Transverse colon (tissue), 4 donors: ENCODE measurements around the gene TNFRSF17. TPM values are rescaled to one million over a fixed set of nuclear protein-coding genes. Genes with fewer than 3 reads are reported as not detected.
"Not testable (repeated sequence)": the region's sequence is repeated elsewhere in the genome, so short reads cannot be mapped to it uniquely, and the experiment has no call there.

Experiments
- DNase-seq: peaks from one replicate; pipeline ENCODE4 v3.0.0-alpha.2; 2019
- H3K27ac ChIP-seq, 4 donors: fragments of 200-600 bp; sonication (generic); 2 replicates each; pipeline ENCODE4 v1.5.1; 2016 to 2018; ENCODE audit warnings: inconsistent platforms in 4 of 4
- H3K27me3 ChIP-seq: fragments of 200-600 bp; sonication (generic); 2 replicates; pipeline ENCODE4 v1.5.1; 2017; ENCODE audit warnings: inconsistent platforms
- H3K36me3 ChIP-seq, 4 donors: fragments of 200-600 bp; sonication (generic); 2 replicates each; pipeline ENCODE4 v1.5.1; 2017 to 2019; ENCODE audit warnings: inconsistent platforms in 4 of 4
- H3K4me1 ChIP-seq, 4 donors: fragments of 200-600 bp; sonication (generic); 2 replicates each; pipeline ENCODE4 v1.5.1; 2017 to 2020; ENCODE audit warnings: inconsistent platforms in 4 of 4
- H3K4me3 ChIP-seq, 4 donors: fragments of 200-600 bp; sonication (generic); 1 replicate in 1 of 4; 2 replicates in 3 of 4; pipeline versions ENCODE4 v1.5.1 to v1.6.1; 2017 to 2019; ENCODE audit warnings: inconsistent platforms in 4 of 4
- H3K9me3 ChIP-seq, 2 donors: fragments of 200-600 bp; sonication (generic); 2 replicates each; pipeline ENCODE4 v1.5.1; 2017 to 2019; ENCODE audit warnings: inconsistent platforms in 2 of 2
- EP300 ChIP-seq: sonication (generic); formaldehyde crosslinking; IDR thresholded peaks from one replicate; pipeline ENCODE4 v1.6.1; 2017; ENCODE audit warnings: antibody characterized with exemption, low read depth
- POLR2A ChIP-seq: fragments of 450-650 bp; IDR thresholded peaks from one replicate; pipeline ENCODE4 v1.6.1; 2016; ENCODE audit warnings: antibody characterized with exemption, mild to moderate bottlenecking, moderate library complexity
- POLR2AphosphoS5 ChIP-seq, 3 donors: sonication (generic); formaldehyde crosslinking; IDR thresholded peaks; one replicate each; pipeline ENCODE4 v1.6.1; 2016; ENCODE audit warnings: antibody characterized with exemption in 3 of 3
- WGBS, 2 donors: methylation state at CpG; one replicate each; pipeline ENCODE4 v1.1.5; 2018; ENCODE audit warnings: low coverage in 1 of 2; 5-methylcytosine and 5-hydroxymethylcytosine counted together
- in situ Hi-C, 4 donors: fragments of 200-750 bp; cut with MboI; loops; one replicate each; pipeline versions ENCODE4 v1.15.0 to v1.15.1; 2017; ENCODE audit warnings: low sequenced_read_pairs in 3 of 4, low pct_ligation_motif_present in 1 of 4, low pct_unique_long_range_greater_than_20kb in 1 of 4
- intact Hi-C: fragments of 100-400 bp; cut with DNase I; formaldehyde crosslinking; loops from one replicate; pipeline ENCODE4 v1.15.1; 2023; ENCODE audit warnings: low total_unique reads
- total RNA-seq, 4 donors: library from RNA; depleted of rRNA; stranded (reverse); fragments of >200 nt; gene quantifications; one replicate each; pipeline ENCODE4 v1.1.0, GENCODE V29; 2016
- TF ChIP-seq, protein P1 (sequence below), 5 experiments: fragments of 200-600 bp in 3 of 5; fragments of 450-650 bp in 2 of 5; sonication (generic) in 3 of 5; IDR thresholded peaks; 1 replicate in 2 of 5; 2 replicates in 3 of 5; pipeline ENCODE4 v1.5.1; 2016 to 2017; ENCODE audit warnings: antibody characterized with exemption in 5 of 5, inconsistent platforms in 3 of 5, mild to moderate bottlenecking in 2 of 5, moderate library complexity in 1 of 5

TNFRSF17 gene
- total RNA-seq, 4 donors from 2014 or later: 1.2 to 6.0 TPM; not detected in 2

- in situ Hi-C loops (loop anchor here in 3 of 4 donors (10.0 to 25.0 kb wide), 2 partner anchors 91 to 99 kb away; no protein-coding TSS in a partner anchor), intact Hi-C loops (loop anchor here (10.0 kb wide), 1 partner anchor 569 kb away; no protein-coding TSS in a partner anchor)
- Histone ChIP-seq H3K27ac (peak overlapping the region in 1 of 4 donors; percentile 8), H3K36me3 (no peaks in the 10 kb centered on the region), H3K27me3 (no peaks in the 10 kb centered on the region), H3K9me3 (no peaks in the 10 kb centered on the region), H3K4me1 (no peaks in the 10 kb centered on the region), H3K4me3 (no peak overlapping the region)
- TF ChIP-seq POLR2A: no peak
- TF ChIP-seq POLR2AphosphoS5 (IDR thresholded peaks at IDR 0.05): no peak
- no peak for TF ChIP-seq EP300
- TF ChIP-seq, protein P1, sequence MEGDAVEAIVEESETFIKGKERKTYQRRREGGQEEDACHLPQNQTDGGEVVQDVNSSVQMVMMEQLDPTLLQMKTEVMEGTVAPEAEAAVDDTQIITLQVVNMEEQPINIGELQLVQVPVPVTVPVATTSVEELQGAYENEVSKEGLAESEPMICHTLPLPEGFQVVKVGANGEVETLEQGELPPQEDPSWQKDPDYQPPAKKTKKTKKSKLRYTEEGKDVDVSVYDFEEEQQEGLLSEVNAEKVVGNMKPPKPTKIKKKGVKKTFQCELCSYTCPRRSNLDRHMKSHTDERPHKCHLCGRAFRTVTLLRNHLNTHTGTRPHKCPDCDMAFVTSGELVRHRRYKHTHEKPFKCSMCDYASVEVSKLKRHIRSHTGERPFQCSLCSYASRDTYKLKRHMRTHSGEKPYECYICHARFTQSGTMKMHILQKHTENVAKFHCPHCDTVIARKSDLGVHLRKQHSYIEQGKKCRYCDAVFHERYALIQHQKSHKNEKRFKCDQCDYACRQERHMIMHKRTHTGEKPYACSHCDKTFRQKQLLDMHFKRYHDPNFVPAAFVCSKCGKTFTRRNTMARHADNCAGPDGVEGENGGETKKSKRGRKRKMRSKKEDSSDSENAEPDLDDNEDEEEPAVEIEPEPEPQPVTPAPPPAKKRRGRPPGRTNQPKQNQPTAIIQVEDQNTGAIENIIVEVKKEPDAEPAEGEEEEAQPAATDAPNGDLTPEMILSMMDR (IDR thresholded peaks at IDR 0.05): no peak
- DNase-seq: no peak
- WGBS, 2 donors: 60 to 89% methylated on average over 1 to 6 of the region's 6 CpGs
Observed at GRCh38 chr16:11963706-11964105, 1.3 kb upstream of the TNFRSF17 start.

DNA sequence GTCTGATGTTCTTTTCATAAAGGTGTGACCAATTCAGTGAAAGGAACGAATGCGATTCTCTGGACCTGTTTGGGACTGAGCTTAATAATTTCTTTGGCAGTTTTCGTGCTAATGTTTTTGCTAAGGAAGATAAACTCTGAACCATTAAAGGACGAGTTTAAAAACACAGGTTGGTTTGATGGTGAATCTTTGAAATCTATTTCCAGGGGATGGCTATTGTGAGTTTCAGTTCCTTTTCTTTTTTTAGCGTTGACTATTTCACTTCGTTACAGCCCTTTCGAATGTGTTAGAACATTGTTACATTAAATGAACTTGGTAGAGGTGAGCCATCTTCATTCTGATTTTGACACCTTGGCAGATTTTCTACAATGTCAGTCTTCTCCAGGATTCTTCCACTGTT lies 1.2 kb downstream of the TNFRSF17 start:
- Histone ChIP-seq H3K36me3 (no peaks in the 10 kb centered on the region), H3K27me3 (no peaks in the 10 kb centered on the region), H3K4me3 (no peak overlapping the region), H3K27ac (peak overlapping the region in 2 of 4 donors; percentile 35 to 53), H3K9me3 (no peaks in the 10 kb centered on the region), H3K4me1 (no peaks in the 10 kb centered on the region)
- in situ Hi-C loops: loop anchor here in 3 of 4 donors (10.0 to 25.0 kb wide), 2 partner anchors 89 to 96 kb away; no protein-coding TSS in a partner anchor
- no peak for TF ChIP-seq POLR2A
- TF ChIP-seq POLR2AphosphoS5 (IDR thresholded peaks at IDR 0.05): no peak
- TF ChIP-seq, protein P1 (IDR thresholded peaks at IDR 0.05): no peak
- no peak for TF ChIP-seq EP300
- DNase-seq: no peak
- 79 to 80% methylated on average over 7 of the region's 7 CpGs for WGBS, 2 donors
- intact Hi-C loops: loop anchor here (10.0 kb wide), 1 partner anchor 571 kb away; no protein-coding TSS in a partner anchor

DNA sequence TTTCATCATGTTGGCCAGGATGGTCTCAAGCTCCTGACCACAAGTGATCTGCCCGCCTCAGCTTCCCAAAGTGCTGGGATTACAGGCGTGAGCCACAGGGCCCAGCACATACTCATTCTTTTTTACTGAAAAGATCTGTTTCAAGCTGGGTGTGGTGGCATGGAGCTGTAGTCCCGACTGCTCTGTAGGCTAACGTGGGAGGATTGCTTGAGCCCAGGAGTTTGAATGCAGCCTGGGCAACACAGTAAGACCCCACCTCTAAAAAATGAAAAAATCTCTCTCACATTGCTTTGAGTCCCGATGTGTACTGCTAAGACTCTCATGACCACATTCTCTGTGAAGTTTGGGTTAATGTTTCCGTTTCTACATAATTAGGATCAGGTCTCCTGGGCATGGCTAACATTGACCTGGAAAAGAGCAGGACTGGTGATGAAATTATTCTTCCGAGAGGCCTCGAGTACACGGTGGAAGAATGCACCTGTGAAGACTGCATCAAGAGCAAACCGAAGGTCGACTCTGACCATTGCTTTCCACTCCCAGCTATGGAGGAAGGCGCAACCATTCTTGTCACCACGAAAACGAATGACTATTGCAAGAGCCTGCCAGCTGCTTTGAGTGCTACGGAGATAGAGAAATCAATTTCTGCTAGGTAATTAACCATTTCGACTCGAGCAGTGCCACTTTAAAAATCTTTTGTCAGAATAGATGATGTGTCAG lies 2.3 kb downstream of the TNFRSF17 start:
- WGBS, 2 donors: 86 to 100% methylated on average over 1 to 17 of the region's 17 CpGs
- Histone ChIP-seq H3K9me3 (no peaks in the 10 kb centered on the region), H3K27ac (peak overlapping the region in 1 of 4 donors; percentile 1), H3K36me3 (no peaks in the 10 kb centered on the region), H3K4me1 (no peaks in the 10 kb centered on the region), H3K27me3 (no peaks in the 10 kb centered on the region), H3K4me3 (no peak overlapping the region)
- intact Hi-C loops: loop anchor here (10.0 kb wide), 1 partner anchor 573 kb away; no protein-coding TSS in a partner anchor
- DNase-seq: no peak
- TF ChIP-seq EP300 (no peak), POLR2A (no peak), POLR2AphosphoS5 (IDR thresholded peaks at IDR 0.05) (no peak)
- TF ChIP-seq, protein P1 (IDR thresholded peaks at IDR 0.05): no peak
- in situ Hi-C loops: loop anchor here in 3 of 4 donors (10.0 to 25.0 kb wide), 2 partner anchors 87 to 95 kb away; no protein-coding TSS in a partner anchor

DNA sequence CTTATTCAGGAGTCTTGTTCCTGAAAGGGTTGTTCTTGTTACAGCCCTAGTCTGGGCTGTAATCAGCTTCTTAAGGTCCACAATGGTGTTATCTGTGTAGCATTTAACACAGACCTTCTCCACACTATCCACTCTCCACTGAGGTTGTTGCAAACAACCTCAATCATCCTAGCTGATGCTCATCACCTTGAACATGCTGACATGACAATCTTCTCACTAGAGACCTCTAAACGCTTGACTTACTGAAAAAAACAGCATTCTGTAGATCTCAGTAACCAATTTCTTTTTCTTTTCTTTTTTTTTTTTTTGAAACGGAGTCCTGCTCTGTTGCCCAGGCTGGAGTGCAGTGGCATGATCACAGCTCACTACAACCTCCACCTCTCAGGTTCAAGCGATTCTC lies 3.6 kb downstream of the TNFRSF17 start:
- no peak for TF ChIP-seq EP300
- TF ChIP-seq, protein P1 (IDR thresholded peaks at IDR 0.05): no peak
- in situ Hi-C loops (loop anchor here in 3 of 4 donors (10.0 to 25.0 kb wide), 2 partner anchors 86 to 94 kb away; no protein-coding TSS in a partner anchor), intact Hi-C loops (loop anchor here (10.0 kb wide), 1 partner anchor 574 kb away; no protein-coding TSS in a partner anchor)
- no peaks in the 10 kb centered on the region for H3K9me3 ChIP-seq
- no peaks in the 10 kb centered on the region for H3K4me1 ChIP-seq
- H3K36me3 ChIP-seq: no peaks in the 10 kb centered on the region
- DNase-seq: no peak
- H3K27ac ChIP-seq: no peak overlapping the region
- H3K4me3 ChIP-seq: no peak overlapping the region
- H3K27me3 ChIP-seq: no peaks in the 10 kb centered on the region
- 79 to 94% methylated on average over 3 of the region's 3 CpGs for WGBS, 2 donors

- intact Hi-C loops, H3K27me3 ChIP-seq, H3K4me1 ChIP-seq, H3K4me3 ChIP-seq, H3K27ac ChIP-seq, H3K9me3 ChIP-seq, H3K36me3 ChIP-seq: not testable (repeated sequence)
- in situ Hi-C loops: loop anchor here in 2 of 4 donors (25.0 kb wide), 1 partner anchor 92 kb away; no protein-coding TSS in a partner anchor
- 84 to 100% methylated on average over 3 to 5 of the region's 5 CpGs for WGBS, 2 donors
- peak; percentile 11 for DNase-seq
Observed at GRCh38 chr16:11970292-11970691, 5.3 kb downstream of the TNFRSF17 start.
